HG03045 (cell line): ENCODE data around the gene SLC7A8.
"Not testable (repeated sequence)": the region's sequence is repeated elsewhere in the genome, so short reads cannot be mapped to it uniquely, and the experiment has no call there.

Source experiments
- ATAC-seq: cut with Tn5 transposase; IDR thresholded peaks from one replicate; pipeline ENCODE4 v1.9.1; 2021; ENCODE audit warnings: mild to moderate bottlenecking, moderate library complexity; ENCODE audit not compliant: unreplicated experiment

The SLC7A8 gene

GRCh38 chr14:23115039-23115731, 68.3 kb downstream of the SLC7A8 start:
- no peak for ATAC-seq

DNA sequence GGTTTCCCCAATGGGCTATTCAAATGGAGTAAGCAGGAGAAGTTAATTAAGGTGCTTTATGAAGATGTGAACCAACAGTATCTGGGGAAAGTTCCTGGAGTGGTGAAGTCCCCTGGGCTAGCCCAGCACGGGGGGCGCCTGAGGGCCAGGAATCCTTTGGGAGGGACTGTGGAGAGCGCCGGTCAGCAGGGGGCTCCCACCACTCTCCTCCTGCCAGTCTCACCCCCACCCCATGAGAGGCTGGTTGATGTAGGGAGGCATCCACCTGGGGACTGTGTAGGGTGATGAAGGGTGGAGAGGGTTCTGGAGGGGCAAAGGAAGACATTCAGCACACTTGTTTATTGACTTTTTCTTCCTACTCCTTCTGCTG, 68.8 kb downstream of the SLC7A8 start:
- no peak for ATAC-seq

- no peak for ATAC-seq
Observed at GRCh38 chr14:23114120-23114458, 69.4 kb downstream of the SLC7A8 start.

- no peak for ATAC-seq
Observed at GRCh38 chr14:23113431-23114119, 69.9 kb downstream of the SLC7A8 start.

GRCh38 chr14:23112359-23113178, 70.9 kb downstream of the SLC7A8 start:
- no peak for ATAC-seq

DNA sequence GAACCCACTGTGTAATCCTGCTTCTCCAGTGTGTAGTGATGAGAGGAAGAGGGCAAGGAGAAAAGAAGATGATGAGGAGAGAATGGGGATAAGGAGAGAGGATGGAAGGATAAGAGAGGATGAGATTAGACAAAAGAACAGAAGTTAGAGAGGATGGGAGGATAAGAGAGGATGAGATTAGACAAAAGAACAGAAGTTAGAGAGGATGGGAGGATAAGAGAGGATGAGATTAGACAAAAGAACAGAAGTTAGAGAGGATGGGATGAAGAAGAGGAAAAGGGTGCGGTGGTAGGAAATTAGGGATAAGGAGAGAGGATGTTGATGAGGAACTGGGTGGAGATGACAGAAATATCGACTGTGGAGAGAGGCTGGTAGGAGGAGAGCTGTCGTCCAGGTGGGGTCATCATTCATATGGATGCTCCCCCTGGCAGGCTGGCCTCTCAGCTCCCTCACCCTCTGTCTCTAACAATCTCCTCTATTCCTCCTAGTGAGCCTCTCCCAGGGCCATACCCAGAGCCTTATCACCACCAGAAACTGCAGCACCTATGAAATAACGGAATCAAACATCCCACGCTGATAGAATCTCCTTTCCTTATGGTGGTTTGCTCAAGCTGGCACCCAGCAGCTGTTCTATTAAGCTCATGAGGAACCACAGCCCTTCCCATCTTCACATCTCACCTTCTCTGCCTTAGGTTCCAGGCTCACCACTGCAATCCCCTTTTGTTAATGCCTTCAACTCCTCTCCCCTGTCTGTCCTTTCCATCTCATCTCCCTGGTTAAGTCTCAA, 72.7 kb downstream of the SLC7A8 start:
- ATAC-seq = no peak

- ATAC-seq = no peak
Observed at GRCh38 chr14:23109769-23110168, 73.7 kb downstream of the SLC7A8 start.

DNA sequence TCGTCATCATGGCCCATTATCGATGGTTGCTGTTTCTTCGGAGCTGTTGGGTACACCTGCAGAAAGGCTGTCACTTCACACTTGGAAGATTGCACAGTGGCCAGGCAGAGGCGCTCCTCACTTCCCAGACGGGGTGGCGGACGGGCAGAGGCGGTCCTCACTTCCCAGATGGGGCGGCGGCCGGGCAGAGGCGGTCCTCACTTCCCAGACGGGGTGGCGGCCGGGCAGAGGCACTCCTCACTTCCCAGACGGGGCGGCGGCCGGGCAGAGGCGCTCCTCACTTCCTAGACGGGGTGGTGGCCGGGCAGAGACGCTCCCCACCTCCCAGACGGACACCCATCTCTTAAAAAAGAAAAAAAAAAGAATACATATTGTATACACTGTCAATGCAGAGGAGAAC, 75.3 kb downstream of the SLC7A8 start:
- ATAC-seq = not testable (repeated sequence)

DNA sequence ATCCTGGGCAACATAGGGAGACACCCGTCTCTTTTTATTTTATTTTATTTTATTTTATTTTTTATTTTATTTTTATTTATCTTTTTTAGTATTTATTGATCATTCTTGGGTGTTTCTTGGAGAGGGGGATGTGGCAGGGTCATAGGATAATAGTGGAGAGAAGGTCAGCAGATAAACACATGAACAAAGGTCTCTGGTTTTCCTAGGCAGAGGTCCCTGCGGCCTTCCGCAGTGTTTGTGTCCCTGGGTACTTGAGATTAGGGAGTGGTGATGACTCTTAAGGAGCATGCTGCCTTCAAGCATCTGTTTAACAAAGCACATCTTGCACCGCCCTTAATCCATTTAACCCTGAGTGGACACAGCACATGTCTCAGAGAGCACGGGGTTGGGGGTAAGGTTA, 75.8 kb downstream of the SLC7A8 start:
- ATAC-seq = not testable (repeated sequence)

- no peak for ATAC-seq
Observed at GRCh38 chr14:23106747-23107045, 76.8 kb downstream of the SLC7A8 start.

DNA sequence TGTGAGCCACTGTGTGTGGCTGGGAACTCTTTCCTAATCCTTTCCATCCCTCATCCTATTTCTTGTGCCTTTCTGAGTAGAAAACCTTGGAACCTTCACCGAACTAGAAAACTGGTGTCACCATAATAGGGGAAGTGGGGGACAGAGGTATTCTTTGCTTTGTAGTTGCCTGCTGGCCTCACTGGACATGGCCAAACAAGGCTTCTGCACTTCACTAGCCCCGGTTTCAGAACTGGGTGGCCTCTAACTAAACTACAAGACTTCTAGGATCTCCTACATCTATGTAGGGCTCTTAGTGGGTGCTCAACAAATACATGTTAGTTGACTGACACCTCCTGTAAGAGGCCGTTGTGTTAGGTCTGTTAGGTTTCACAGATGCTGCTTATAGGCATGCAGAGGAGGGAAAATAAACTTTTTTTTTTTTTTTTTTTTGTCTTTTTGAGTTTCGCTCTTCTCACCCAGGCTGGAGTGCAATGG, 78.1 kb downstream of the SLC7A8 start:
- ATAC-seq = no peak

- no peak for ATAC-seq
Observed at GRCh38 chr14:23104591-23105347, 78.7 kb downstream of the SLC7A8 start, which contains the start of gene CIROP. Gene CIROP, minus strand, starts transcription at chr14:23104989. Its CDS starts 69 bp downstream, at chr14:23104920.

DNA sequence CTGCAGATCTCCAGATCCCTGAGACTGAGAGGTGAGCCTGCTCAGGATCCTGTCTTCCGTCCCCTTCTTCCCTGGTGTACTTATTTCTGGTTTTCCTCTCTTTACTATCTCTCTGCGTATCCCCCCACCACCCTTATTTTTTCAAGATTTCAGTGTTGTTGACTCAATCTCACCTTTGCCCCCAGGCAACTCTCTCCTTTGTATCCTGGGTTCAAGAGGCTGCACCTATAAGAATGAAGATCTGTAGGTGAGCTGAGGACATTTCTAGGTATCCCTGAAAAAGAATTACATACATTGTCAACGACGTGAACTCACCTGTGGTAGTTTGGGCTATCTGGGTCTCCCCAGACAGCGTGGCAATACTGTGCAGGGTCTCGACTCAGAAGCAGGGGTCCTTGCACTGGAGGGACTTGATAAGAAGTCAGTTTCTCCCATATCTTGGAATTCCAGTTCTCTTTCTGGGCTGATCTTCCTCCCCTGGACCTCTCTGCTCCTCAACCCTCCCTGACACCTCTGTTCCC, 79.3 kb downstream of the SLC7A8 start:
- no peak for ATAC-seq

- ATAC-seq = no peak
Observed at GRCh38 chr14:23103581-23103980, 79.9 kb downstream of the SLC7A8 start.

- no peak for ATAC-seq
Observed at GRCh38 chr14:23102801-23103200, 80.7 kb downstream of the SLC7A8 start.

GRCh38 chr14:23101986-23102625, 81.4 kb downstream of the SLC7A8 start:
- no peak for ATAC-seq

GRCh38 chr14:23101213-23101970, 82.1 kb downstream of the SLC7A8 start:
- ATAC-seq = no peak

DNA sequence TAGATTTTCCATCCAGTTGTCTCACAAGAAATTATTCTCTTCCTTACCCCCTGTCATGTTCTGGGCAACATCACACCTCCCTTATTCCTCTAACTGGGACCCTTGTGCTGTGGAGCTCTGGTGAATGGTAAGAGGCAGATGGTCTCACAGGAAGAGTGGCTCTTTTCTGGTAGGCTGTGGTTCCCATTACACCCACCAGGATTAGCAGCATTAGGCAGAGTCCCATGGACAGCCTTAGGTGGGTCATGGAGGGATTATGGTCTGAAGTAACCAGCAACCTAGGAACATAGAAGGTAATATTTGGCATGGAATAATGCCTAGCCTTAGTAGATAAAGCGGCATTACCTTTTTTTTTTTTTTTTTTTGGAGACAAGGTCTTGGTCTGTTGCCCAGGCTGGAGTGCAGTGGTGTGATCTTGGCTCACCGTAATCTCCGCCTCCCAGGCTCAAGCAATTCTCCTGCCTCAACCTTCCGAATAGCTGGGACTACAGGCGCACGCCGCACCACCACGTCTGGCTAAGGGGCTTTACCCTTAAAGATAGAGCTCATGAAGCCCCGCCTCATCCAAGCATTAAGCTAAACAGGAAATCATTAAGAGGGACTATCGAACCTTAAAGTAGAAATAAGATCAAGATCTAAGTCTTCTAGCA, 84.1 kb downstream of the SLC7A8 start:
- ATAC-seq = no peak
